Fibroblast of lung (primary cell): ENCODE data around the gene ZNF888. TPM values are rescaled to one million over a fixed set of nuclear protein-coding genes. Genes with fewer than 3 reads are reported as not detected.
"Not testable (repeated sequence)": the region's sequence is repeated elsewhere in the genome, so short reads cannot be mapped to it uniquely, and the experiment has no call there.

Source experiments
- DNase-seq, 2 donors: peaks; one replicate each; pipeline versions ENCODE4 v3.0.0 to v3.0.0-alpha.2; 2010; ENCODE audit warnings: low read depth in 2 of 2
- H2AFZ ChIP-seq: 2 replicates; pipeline ENCODE4 v1.5.1; 2012; ENCODE audit warnings: low read length, control low read depth, inconsistent platforms
- H3K27ac ChIP-seq: 2 replicates; pipeline ENCODE4 v1.5.1; 2011; ENCODE audit warnings: low read length, control low read depth; ENCODE audit not compliant: insufficient read depth
- H3K27me3 ChIP-seq: 2 replicates; pipeline ENCODE4 v1.5.1; 2011; ENCODE audit warnings: mild to moderate bottlenecking, low read length; ENCODE audit not compliant: control insufficient read depth, insufficient read depth
- H3K36me3 ChIP-seq: 2 replicates; pipeline ENCODE4 v1.5.1; 2011; ENCODE audit warnings: low read length; ENCODE audit not compliant: control insufficient read depth, insufficient read depth
- H3K4me1 ChIP-seq: 2 replicates; pipeline ENCODE4 v1.5.1; 2011; ENCODE audit warnings: low read length; ENCODE audit not compliant: control insufficient read depth, insufficient read depth; ENCODE audit errors: extremely low read depth
- H3K4me2 ChIP-seq: 2 replicates; pipeline ENCODE4 v1.5.1; 2011; ENCODE audit warnings: low read length, control low read depth; ENCODE audit not compliant: insufficient read depth; ENCODE audit errors: extremely low read depth
- H3K4me3 ChIP-seq, 4 experiments: fragments of 200-600 bp in 1 of 4; sonication (generic) in 1 of 4; replicated peaks in 1 of 4; 2 replicates each; pipeline ENCODE4 v1.5.1; 2011 to 2016; ENCODE audit warnings: low read length in 4 of 4, low read depth in 3 of 4, mild to moderate bottlenecking in 3 of 4, control low read depth in 2 of 4, inconsistent platforms in 1 of 4, mixed read lengths in 1 of 4; ENCODE audit not compliant: insufficient read depth in 1 of 4; ENCODE audit errors: control extremely low read depth in 1 of 4
- H3K79me2 ChIP-seq: 2 replicates; pipeline ENCODE4 v1.5.1; 2012; ENCODE audit warnings: mild to moderate bottlenecking, low read length, inconsistent platforms; ENCODE audit not compliant: control insufficient read depth, insufficient read depth
- H3K9ac ChIP-seq: 2 replicates; pipeline ENCODE4 v1.5.1; 2011; ENCODE audit warnings: mild to moderate bottlenecking, low read length, control low read depth; ENCODE audit not compliant: insufficient read depth
- H3K9me3 ChIP-seq: 2 replicates; pipeline ENCODE4 v1.5.1; 2012; ENCODE audit warnings: low read depth, low read length; ENCODE audit not compliant: control insufficient read depth, insufficient read depth
- H4K20me1 ChIP-seq: 2 replicates; pipeline ENCODE4 v1.5.1; 2011; ENCODE audit warnings: low read length; ENCODE audit not compliant: control insufficient read depth, insufficient read depth; ENCODE audit errors: extremely low read depth
- CTCF ChIP-seq, 2 donors: IDR thresholded peaks in 1 of 2; conservative IDR thresholded peaks in 1 of 2; 1 replicate in 1 of 2; 2 replicates in 1 of 2; pipeline ENCODE4 v1.5.1; 2011 to 2012; ENCODE audit warnings: low read length in 2 of 2, control low read depth in 1 of 2, inconsistent platforms in 1 of 2, low read depth in 1 of 2, mild to moderate bottlenecking in 1 of 2
- EZH2 ChIP-seq: IDR thresholded peaks from 2 replicates; pipeline ENCODE4 v1.5.1; 2012; ENCODE audit warnings: low read length, control low read depth, mild to moderate bottlenecking; ENCODE audit errors: missing control alignments
- polyA plus RNA-seq, 2 donors: library from polyadenylated mRNA; depleted of rRNA in 1 of 2; stranded (reverse) in 1 of 2; unstranded in 1 of 2; fragments of >200 nt; gene quantifications; 2 replicates each; pipeline ENCODE4 v1.2.1, GENCODE V29; 2011 to 2012; ENCODE audit warnings: missing spikeins in 1 of 2
- total RNA-seq: library from RNA; depleted of rRNA; stranded (reverse); fragments of >200 nt; gene quantifications from 2 replicates; pipeline ENCODE4 v1.2.1, GENCODE V29; 2014

ZNF888 gene
- total and polyA plus RNA-seq, 2 donors (not counting 1 experiment from before 2014, with no cell fraction given): 1.6 to 4.3 TPM

- H3K4me2 ChIP-seq: no peak overlapping the region
- no peak overlapping the region for H2AFZ ChIP-seq
- TF ChIP-seq CTCF (conservative IDR thresholded peaks at IDR 0.05 in 1 of 2, IDR thresholded peaks at IDR 0.05 in 1 of 2; ENCODE audit: low read depth in 1 of 2, low read length in 2 of 2) (no peak), EZH2 (no peak)
- no peak overlapping the region for H3K4me3 ChIP-seq
- H3K4me1 ChIP-seq: peaks cover 2% of the 10 kb centered on the region
- H3K79me2 ChIP-seq: no peaks in the 10 kb centered on the region
- H3K27me3 ChIP-seq: no peaks in the 10 kb centered on the region
- no peaks in the 10 kb centered on the region for H3K9me3 ChIP-seq
- DNase-seq: no peak
- H3K27ac ChIP-seq: no peak overlapping the region
- H4K20me1 ChIP-seq: no peaks in the 10 kb centered on the region
- no peak overlapping the region for H3K9ac ChIP-seq
- H3K36me3 ChIP-seq: no peaks in the 10 kb centered on the region
Measured at GRCh38 chr19:52945652-52946321, 22.6 kb upstream of the ZNF888 start.

GRCh38 chr19:52944703-52945493 is 21.7 kb upstream of the ZNF888 start:
- H3K36me3 ChIP-seq, H3K4me2 ChIP-seq, H3K4me3 ChIP-seq, H3K4me1 ChIP-seq, H2AFZ ChIP-seq, H4K20me1 ChIP-seq, H3K9ac ChIP-seq, H3K9me3 ChIP-seq, DNase-seq, H3K27me3 ChIP-seq, H3K27ac ChIP-seq, H3K79me2 ChIP-seq: not testable (repeated sequence)

GRCh38 chr19:52943884-52944643 is 20.8 kb upstream of the ZNF888 start:
- H3K79me2 ChIP-seq: no peaks in the 10 kb centered on the region
- H3K4me2 ChIP-seq: no peak overlapping the region
- H3K4me3 ChIP-seq: no peak overlapping the region
- no peak overlapping the region for H3K27ac ChIP-seq
- H3K27me3 ChIP-seq: no peaks in the 10 kb centered on the region
- no peaks in the 10 kb centered on the region for H3K36me3 ChIP-seq
- no peaks in the 10 kb centered on the region for H3K9me3 ChIP-seq
- no peak overlapping the region for H3K9ac ChIP-seq
- DNase-seq: no peak
- no peak for TF ChIP-seq EZH2
- peaks cover 2% of the 10 kb centered on the region for H3K4me1 ChIP-seq
- H2AFZ ChIP-seq: no peak overlapping the region
- no peaks in the 10 kb centered on the region for H4K20me1 ChIP-seq
